DND-41 (cell line): ENCODE measurements around the gene BEND3.

Experiments used
- ATAC-seq: fragments of 200-7000 bp; cut with Tn5 transposase; 3 replicates; pipeline ENCODE4 v1.9.1; 2021; ENCODE audit warnings: low read depth; ENCODE audit not compliant: insufficient read depth
- DNase-seq: peaks from one replicate; pipeline ENCODE4 v3.0.0-alpha.2; 2020
- H2AFZ ChIP-seq: 2 replicates; pipeline ENCODE4 v1.6.0; 2012; ENCODE audit warnings: low read depth, low read length
- H3K27ac ChIP-seq: 2 replicates; pipeline ENCODE4 v1.5.1; 2012; ENCODE audit warnings: low read length, inconsistent platforms
- H3K27me3 ChIP-seq: fragments of 200-600 bp; sonication (generic); 2 replicates; pipeline ENCODE4 v1.6.0; 2012; ENCODE audit warnings: low read length, mild to moderate bottlenecking, inconsistent platforms; ENCODE audit not compliant: insufficient read depth, poor library complexity
- H3K36me3 ChIP-seq: 2 replicates; pipeline ENCODE4 v1.5.1; 2012; ENCODE audit warnings: low read length, inconsistent platforms; ENCODE audit not compliant: insufficient read depth
- H3K4me1 ChIP-seq: 2 replicates; pipeline ENCODE4 v1.5.1; 2012; ENCODE audit warnings: mild to moderate bottlenecking, low read length; ENCODE audit not compliant: insufficient read depth
- H3K4me2 ChIP-seq: 2 replicates; pipeline ENCODE4 v1.6.0; 2012; ENCODE audit warnings: mild to moderate bottlenecking, moderate library complexity, low read length, inconsistent platforms; ENCODE audit not compliant: insufficient read depth
- H3K4me3 ChIP-seq, 2 experiments: fragments of 200-600 bp in 1 of 2; shearing (Covaris generic) in 1 of 2; 2 replicates each; pipeline ENCODE4 v1.5.1; 2012 to 2016; ENCODE audit warnings: inconsistent platforms in 2 of 2, low read length in 2 of 2, mild to moderate bottlenecking in 2 of 2, low read depth in 1 of 2, moderate library complexity in 1 of 2
- H3K79me2 ChIP-seq: 2 replicates; pipeline ENCODE4 v1.6.0; 2012; ENCODE audit warnings: low read length, inconsistent platforms; ENCODE audit not compliant: insufficient read depth
- H3K9ac ChIP-seq: 2 replicates; pipeline ENCODE4 v1.6.0; 2012; ENCODE audit warnings: low read depth, mild to moderate bottlenecking, inconsistent platforms, low read length, moderate library complexity
- H3K9me3 ChIP-seq: 2 replicates; pipeline ENCODE4 v1.5.1; 2012; ENCODE audit warnings: low read length, moderate library complexity, mild to moderate bottlenecking, inconsistent platforms; ENCODE audit not compliant: insufficient read depth, severe bottlenecking
- H4K20me1 ChIP-seq: 2 replicates; pipeline ENCODE4 v1.6.0; 2012; ENCODE audit warnings: low read length; ENCODE audit not compliant: insufficient read depth
- CTCF ChIP-seq: IDR thresholded peaks from 2 replicates; pipeline ENCODE4 v1.5.1; 2012; ENCODE audit warnings: borderline replicate concordance, low read length, moderate library complexity, mild to moderate bottlenecking; ENCODE audit not compliant: poor library complexity, severe bottlenecking; ENCODE audit errors: extremely low read depth
- EZH2 ChIP-seq: IDR thresholded peaks from 3 replicates; pipeline ENCODE4 v1.6.1; 2012; ENCODE audit warnings: borderline replicate concordance, low read depth, mild to moderate bottlenecking, moderate library complexity, low read length, inconsistent platforms; ENCODE audit not compliant: severe bottlenecking

Gene BEND3

GRCh38 chr6:107132330-107132954, 17.1 kb upstream of the BEND3 start:
- H3K9me3 ChIP-seq = no peaks in the 10 kb centered on the region
- H3K4me3 ChIP-seq = no peak overlapping the region
- TF ChIP-seq EZH2 (no peak), CTCF (peak; percentile 59)
- H3K9ac ChIP-seq = no peak overlapping the region
- no peaks in the 10 kb centered on the region for H3K27me3 ChIP-seq
- H3K4me2 ChIP-seq = no peak overlapping the region
- no peak overlapping the region for H3K27ac ChIP-seq
- ATAC-seq (no peak), DNase-seq (peak; percentile 56)
- H3K4me1 ChIP-seq = no peaks in the 10 kb centered on the region
- no peaks in the 10 kb centered on the region for H4K20me1 ChIP-seq
- no peak overlapping the region for H2AFZ ChIP-seq
- no peaks in the 10 kb centered on the region for H3K79me2 ChIP-seq
- no peaks in the 10 kb centered on the region for H3K36me3 ChIP-seq

GRCh38 chr6:107129370-107129925, 14.1 kb upstream of the BEND3 start:
- Histone ChIP-seq H3K36me3 (no peaks in the 10 kb centered on the region), H3K4me1 (no peaks in the 10 kb centered on the region), H3K27ac (no peak overlapping the region), H3K4me2 (no peak overlapping the region), H3K27me3 (no peaks in the 10 kb centered on the region), H3K9me3 (no peaks in the 10 kb centered on the region), H3K4me3 (no peak overlapping the region), H4K20me1 (no peaks in the 10 kb centered on the region), H2AFZ (no peak overlapping the region), H3K9ac (no peak overlapping the region), H3K79me2 (no peaks in the 10 kb centered on the region)
- DNase-seq (no peak), ATAC-seq (no peak)
- TF ChIP-seq EZH2 = no peak
- TF ChIP-seq CTCF = no peak

GRCh38 chr6:107128577-107128976, 13.3 kb upstream of the BEND3 start:
- TF ChIP-seq EZH2 = no peak
- TF ChIP-seq CTCF = no peak
- Histone ChIP-seq H3K27me3 (no peaks in the 10 kb centered on the region), H3K4me1 (no peaks in the 10 kb centered on the region), H3K36me3 (no peaks in the 10 kb centered on the region), H3K79me2 (no peaks in the 10 kb centered on the region), H3K4me3 (no peak overlapping the region), H4K20me1 (no peaks in the 10 kb centered on the region), H3K4me2 (no peak overlapping the region), H3K9ac (no peak overlapping the region), H2AFZ (no peak overlapping the region), H3K9me3 (no peaks in the 10 kb centered on the region), H3K27ac (no peak overlapping the region)
- ATAC-seq = no peak
- no peak for DNase-seq

- no peaks in the 10 kb centered on the region for H3K36me3 ChIP-seq
- no peaks in the 10 kb centered on the region for H4K20me1 ChIP-seq
- no peak overlapping the region for H3K9ac ChIP-seq
- H3K4me2 ChIP-seq = no peak overlapping the region
- TF ChIP-seq EZH2 (no peak), CTCF (no peak)
- no peaks in the 10 kb centered on the region for H3K79me2 ChIP-seq
- H3K27me3 ChIP-seq = no peaks in the 10 kb centered on the region
- no peak overlapping the region for H3K27ac ChIP-seq
- H3K4me3 ChIP-seq = no peak overlapping the region
- H3K4me1 ChIP-seq = no peaks in the 10 kb centered on the region
- no peak overlapping the region for H2AFZ ChIP-seq
- no peaks in the 10 kb centered on the region for H3K9me3 ChIP-seq
- DNase-seq (no peak), ATAC-seq (no peak)
Measured at GRCh38 chr6:107128175-107128574, 12.9 kb upstream of the BEND3 start.
